Measurements from ENCODE around the gene GON7. TPM values are rescaled to one million over a fixed set of nuclear protein-coding genes. Genes with fewer than 3 reads are reported as not detected.

The GON7 gene
- total and polyA plus RNA-seq, 2 of the 8 experiments (the other 6 are each of a cell fraction or from before 2014, with no cell fraction given): 3.8 to 9.9 TPM

- Histone ChIP-seq H3K79me2 (ENCODE audit: control insufficient read depth in 1 of 2, insufficient read depth in 2 of 2, low read length in 2 of 2) (peaks cover 4 to 23% of the 10 kb centered on the region in 2 experiments; a peak in 3 of 4 replicates), H3K4me3 (ENCODE audit: extremely low read depth in 1 of 4, insufficient read depth in 2 of 4, low read depth in 3 of 4, low read length in 4 of 4) (peak within 1 kb of the TSS; percentile 87 to 95 (median 94)), H3K79me1 (ENCODE audit: low read depth, low read length) (peaks cover 5% of the 10 kb centered on the region), H3K23ac (ENCODE audit: insufficient read length) (no peak within 1 kb of the TSS), H2BK5ac (ENCODE audit: low read depth, low read length) (peak within 1 kb of the TSS; percentile 92), H3K4ac (replicated peaks; ENCODE audit: insufficient read length, low read depth, low read length) (peak within 1 kb of the TSS; percentile 9), H4K5ac (ENCODE audit: insufficient read length, low read depth, low read length) (peak within 1 kb of the TSS; percentile 70), H3K56ac (replicated peaks; ENCODE audit: insufficient read length, low read depth, low read length) (peak within 1 kb of the TSS; percentile 94), H3K9me3 (ENCODE audit: insufficient read depth in 2 of 2, low read depth in 1 of 2, low read length in 1 of 2) (no peaks in the 10 kb centered on the region), H3K23me2 (ENCODE audit: low read depth, low read length) (peaks cover 2% of the 10 kb centered on the region; the same call in 1 of the 2 replicates), H3K27me3 (replicated peaks in 1 of 4; ENCODE audit: control insufficient read depth in 3 of 4, extremely low read depth in 1 of 4, insufficient read depth in 3 of 4, low read length in 3 of 4) (no peaks in the 10 kb centered on the region), H4K91ac (replicated peaks; ENCODE audit: insufficient read length, low read length) (peak within 1 kb of the TSS; percentile 25), H3K4me2 (ENCODE audit: insufficient read depth in 1 of 2, low read depth in 2 of 2, low read length in 2 of 2) (peak within 1 kb of the TSS; percentile 75 to 81), H4K20me1 (replicated peaks in 1 of 2; ENCODE audit: control insufficient read depth in 1 of 2, insufficient read depth in 2 of 2, low read length in 2 of 2) (no peaks in the 10 kb centered on the region), H3K27ac (ENCODE audit: low read depth, low read length) (peak within 1 kb of the TSS; percentile 84; the same call in 1 of the 2 replicates), H2BK20ac (ENCODE audit: low read length) (no peak within 1 kb of the TSS), H4K8ac (ENCODE audit: extremely low read depth, insufficient read depth, low read length) (peak within 1 kb of the TSS; percentile 88), H2BK12ac (ENCODE audit: low read depth, low read length) (0 out of 2 replicates have a peak within 1 kb of the TSS, but pooled peaks have one; percentile 42), H2BK120ac (replicated peaks; ENCODE audit: low read depth, low read length) (no peak within 1 kb of the TSS), H3K9ac (replicated peaks in 1 of 4; ENCODE audit: extremely low read depth in 1 of 4, low read depth in 3 of 4, low read length in 3 of 4) (peak within 1 kb of the TSS; percentile 75 to 89 (median 84)), H3K36me3 (ENCODE audit: control insufficient read depth in 2 of 4, insufficient read depth in 4 of 4, low read length in 3 of 4) (peaks cover 0 to 17% (median 0%) of the 10 kb centered on the region in 4 experiments; a peak in 3 of 8 replicates), H2BK15ac (ENCODE audit: low read length) (no peak within 1 kb of the TSS), H3K18ac (ENCODE audit: extremely low read depth, low read length) (no peak within 1 kb of the TSS), H2AFZ (ENCODE audit: low read length) (peak within 1 kb of the TSS; percentile 93), H3K14ac (ENCODE audit: insufficient read length) (no peak within 1 kb of the TSS), H2AK5ac (ENCODE audit: low read depth, low read length) (no peak within 1 kb of the TSS), H3K4me1 (replicated peaks in 1 of 4; ENCODE audit: control insufficient read depth in 3 of 4, insufficient read depth in 4 of 4, low read length in 3 of 4) (peaks cover 0 to 5% (median 2%) of the 10 kb centered on the region in 4 experiments; a peak in 3 of 7 replicates)
- 0% methylated on average over 56 of the region's 124 CpGs; no CpG with 5 or more reads in 1 of the 2 experiments for WGBS, 2 experiments (ENCODE audit: extremely low coverage in 1 of 2, insufficient coverage in 1 of 2, insufficient read length in 1 of 2, insufficient replicate concordance in 2 of 2, low coverage in 1 of 2, low lambda C conversion rate in 2 of 2, missing lambda C conversion rate in 1 of 2)
- ChIA-PET CTCF (ENCODE audit: partially characterized antibody) (interaction anchor here (0.7 to 2.2 kb wide), 6 partner anchors 9 to 71 kb away, joined by 3 to 19 read pairs (median 3); partner anchors contain the start of genes GON7 and UBR7), POLR2A (ENCODE audit: partially characterized antibody) (interaction anchor here (0.6 to 3.1 kb wide), 10 partner anchors 9 to 250 kb away, joined by 3 to 25 read pairs (median 3); partner anchors contain the start of genes GON7 and UBR7)
- DNase-seq (ENCODE audit: low read depth in 1 of 2, low spot score in 2 of 2) (peak; percentile 71 to 87), FAIRE-seq (no peak)
- TF ChIP-seq TAF1 (IDR thresholded peaks at IDR 0.05; ENCODE audit: low read depth, low read length) (peak; percentile 62), PHF8 (conservative IDR thresholded peaks at IDR 0.05; ENCODE audit: low read depth, low read length) (peak; percentile 76), RAD21 (IDR thresholded peaks at IDR 0.05 in 1 of 2, conservative IDR thresholded peaks at IDR 0.05 in 1 of 2; ENCODE audit: low read depth in 2 of 2, low read length in 2 of 2) (peak; percentile 15 to 16; a peak in 2 of 4 replicates), BACH1 (IDR thresholded peaks at IDR 0.05; ENCODE audit: low read length) (no peak), TAF7 (optimal IDR thresholded peaks at IDR 0.05; ENCODE audit: borderline replicate concordance, low read depth, low read length) (peak; percentile 10), POLR2A (IDR thresholded peaks at IDR 0.05; ENCODE audit: control extremely low read depth in 1 of 2, low read depth in 2 of 2, low read length in 2 of 2) (peak; percentile 64 to 75), GABPA (IDR thresholded peaks at IDR 0.05; ENCODE audit: borderline replicate concordance, insufficient read depth, low read length) (peak; percentile 79; the same call in 1 of the 2 replicates), KDM1A (IDR thresholded peaks at IDR 0.05; ENCODE audit: borderline replicate concordance, low read length) (0 out of 2 replicates have a peak, but pooled peaks have one; percentile 24), CBX5 (IDR thresholded peaks at IDR 0.05; ENCODE audit: low read depth, low read length) (no peak), MAX (IDR thresholded peaks at IDR 0.05) (peak; percentile 43)
Measured at GRCh38 chr14:93184391-93185348, 22.2 kb downstream of the GON7 start, which contains the start of the genes LYSET and MOAP1. TSS of gene LYSET (plus strand) at chr14:93185317. CDS start at chr14:93185406, 89 bp downstream. TSS of gene MOAP1 (minus strand) at chr14:93184897. CDS start at chr14:93184242, 655 bp downstream.
